ENCODE results near the gene HNRNPA3. TPM values are rescaled to one million over a fixed set of nuclear protein-coding genes. Genes with fewer than 3 reads are reported as not detected.
A peak's percentile ranks its signal among the peaks of the same experiment; 100 is the strongest.

HNRNPA3 gene
- total and polyA plus RNA-seq, 2 experiments from 2014 or later, result 15.0 to 51.0 TPM

DNA sequence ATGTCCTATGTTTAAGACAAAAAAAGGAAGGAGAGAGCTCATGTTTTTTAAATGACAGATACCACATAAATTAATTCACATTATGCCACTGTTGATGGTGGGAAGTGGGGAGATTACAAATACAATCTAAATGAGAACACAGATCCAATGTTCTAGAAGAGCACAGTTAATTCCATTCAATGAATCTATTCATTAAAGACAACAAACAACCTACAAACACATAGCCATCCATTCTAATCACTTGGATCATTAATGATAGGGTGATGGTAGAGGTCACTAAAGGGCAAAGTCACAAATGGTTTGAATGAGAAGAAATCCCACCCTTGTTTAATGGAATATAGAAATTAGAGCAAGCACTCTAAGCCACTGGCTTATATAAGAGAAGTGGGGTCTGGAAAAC is 21.7 kb downstream of the HNRNPA3 start:
- H3K27me3 ChIP-seq (replicated peaks; ENCODE audit: insufficient read depth), result no peaks in the 10 kb centered on the region
- H3K27ac ChIP-seq, result no peak overlapping the region
- peaks cover 16% of the 10 kb centered on the region; the same call in 1 of the 2 replicates for H4K20me1 ChIP-seq (ENCODE audit: insufficient read depth)

DNA sequence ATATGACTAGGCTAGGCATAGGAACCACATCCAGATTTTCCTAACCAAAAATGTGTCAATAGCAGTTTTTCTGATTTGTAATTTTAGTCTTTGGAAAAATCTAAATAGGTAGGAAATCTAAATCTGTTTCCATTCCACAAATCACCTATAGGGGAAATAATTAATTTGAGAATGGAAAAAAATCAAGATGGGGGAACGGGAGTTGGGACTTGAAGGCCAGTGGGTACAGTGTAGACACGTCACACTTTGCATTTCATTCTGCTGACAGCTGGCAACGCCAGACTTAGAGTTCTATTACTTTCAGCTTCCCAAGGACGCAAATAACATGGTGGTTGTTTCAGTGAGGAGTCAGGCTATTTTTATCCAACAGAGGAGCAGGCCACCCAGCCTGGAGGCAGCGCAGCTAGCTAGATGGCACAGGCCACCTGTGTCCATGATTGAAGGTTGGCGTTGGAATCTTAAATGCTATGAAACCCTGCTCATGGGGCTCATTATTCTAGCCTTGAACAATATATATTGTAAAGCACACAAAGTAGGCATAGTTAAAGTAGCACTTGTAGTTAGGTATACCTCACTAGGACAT is 23.4 kb downstream of the HNRNPA3 start:
- H3K9ac ChIP-seq, result no peak overlapping the region
- no peak overlapping the region for H3K4me3 ChIP-seq
- in situ Hi-C loops (cut with MboI), result no loop called here
- H3K79me2 ChIP-seq (ENCODE audit: insufficient read depth), result peaks cover 100% of the 10 kb centered on the region
- H3K4me1 ChIP-seq (ENCODE audit: insufficient read depth), result peaks cover 31% of the 10 kb centered on the region
- H3K4me2 ChIP-seq (ENCODE audit: unreplicated experiment), result no peak overlapping the region
- TF ChIP-seq EZH2 (IDR thresholded peaks at IDR 0.05; ENCODE audit: insufficient read depth, poor library complexity, severe bottlenecking) (no peak), EZH2phosphoT487 (IDR thresholded peaks at IDR 0.05; ENCODE audit: insufficient read depth, low read depth) (no peak)
- no peaks in the 10 kb centered on the region for H3K27me3 ChIP-seq (replicated peaks; ENCODE audit: insufficient read depth)
- H4K20me1 ChIP-seq (ENCODE audit: insufficient read depth), result peaks cover 16% of the 10 kb centered on the region; the same call in 1 of the 2 replicates
- DNase-seq, result no peak
- no peak overlapping the region for H2AFZ ChIP-seq
- H3F3A ChIP-seq (ENCODE audit: insufficient read depth), result peaks cover 73% of the 10 kb centered on the region
- H3K27ac ChIP-seq, result no peak overlapping the region
- H3K36me3 ChIP-seq (ENCODE audit: low read depth), result peaks cover 39% of the 10 kb centered on the region
- 86 to 88% methylated on average over 6 of the region's 6 CpGs for WGBS, 2 experiments (ENCODE audit: low coverage in 1 of 2, low lambda C conversion rate in 2 of 2, missing lambda C conversion rate in 2 of 2)
- H3K9me3 ChIP-seq (ENCODE audit: low read depth), result no peaks in the 10 kb centered on the region
- no peaks in the 10 kb centered on the region for H3K9me2 ChIP-seq (ENCODE audit: insufficient read depth)

More for the DNA sequence above, 21.7 kb downstream of the HNRNPA3 start:
- H3F3A ChIP-seq (ENCODE audit: insufficient read depth), result peaks cover 72% of the 10 kb centered on the region
- no peak for TF ChIP-seq EZH2phosphoT487 (IDR thresholded peaks at IDR 0.05; ENCODE audit: insufficient read depth, low read depth)
- TF ChIP-seq EZH2 (IDR thresholded peaks at IDR 0.05; ENCODE audit: insufficient read depth, poor library complexity, severe bottlenecking), result no peak
- no peak overlapping the region for H3K9ac ChIP-seq
- no peaks in the 10 kb centered on the region for H3K9me3 ChIP-seq (ENCODE audit: low read depth)
- H3K4me2 ChIP-seq (ENCODE audit: unreplicated experiment), result no peak overlapping the region
- peaks cover 14% of the 10 kb centered on the region for H3K4me1 ChIP-seq (ENCODE audit: insufficient read depth)
- in situ Hi-C loops (cut with MboI), result no loop called here
- no peaks in the 10 kb centered on the region for H3K9me2 ChIP-seq (ENCODE audit: insufficient read depth)
- H2AFZ ChIP-seq, result no peak overlapping the region
- peaks cover 56% of the 10 kb centered on the region for H3K36me3 ChIP-seq (ENCODE audit: low read depth)
- peaks cover 100% of the 10 kb centered on the region for H3K79me2 ChIP-seq (ENCODE audit: insufficient read depth)
- H3K4me3 ChIP-seq, result no peak overlapping the region
- no peak for DNase-seq

DNA sequence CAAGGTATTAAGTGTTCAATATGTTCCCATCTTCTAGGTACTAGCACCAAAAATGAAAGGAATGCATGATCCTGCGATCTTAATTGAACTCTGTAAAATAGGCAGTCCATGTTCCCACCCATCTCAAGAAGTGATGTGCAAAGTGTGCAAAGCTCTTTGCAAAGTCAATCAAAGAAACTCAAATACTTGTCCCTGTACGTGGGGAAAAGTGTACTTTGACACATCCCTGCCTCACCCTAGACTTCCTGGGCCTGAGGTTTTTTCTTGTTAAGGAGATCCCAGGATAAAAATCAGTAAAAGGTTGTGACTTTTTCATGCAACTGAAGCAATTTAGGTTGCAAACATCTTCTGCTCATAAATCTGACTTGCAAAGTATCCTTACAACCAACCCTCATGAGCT is 25.3 kb downstream of the HNRNPA3 start:
- Histone ChIP-seq H4K20me1 (ENCODE audit: insufficient read depth) (peaks cover 16% of the 10 kb centered on the region; the same call in 1 of the 2 replicates), H3K9me2 (ENCODE audit: insufficient read depth) (no peaks in the 10 kb centered on the region), H3K4me3 (no peak overlapping the region), H3K79me2 (ENCODE audit: insufficient read depth) (peaks cover 98% of the 10 kb centered on the region), H3K4me1 (ENCODE audit: insufficient read depth) (peaks cover 49% of the 10 kb centered on the region), H2AFZ (no peak overlapping the region), H3F3A (ENCODE audit: insufficient read depth) (peaks cover 79% of the 10 kb centered on the region), H3K27me3 (replicated peaks; ENCODE audit: insufficient read depth) (no peaks in the 10 kb centered on the region), H3K9me3 (ENCODE audit: low read depth) (no peaks in the 10 kb centered on the region), H3K27ac (peak overlapping the region; percentile 8; the same call in 1 of the 2 replicates), H3K36me3 (ENCODE audit: low read depth) (peaks cover 23% of the 10 kb centered on the region), H3K9ac (no peak overlapping the region), H3K4me2 (ENCODE audit: unreplicated experiment) (no peak overlapping the region)
- no peak for DNase-seq
- WGBS, 2 experiments (ENCODE audit: low coverage in 1 of 2, low lambda C conversion rate in 2 of 2, missing lambda C conversion rate in 2 of 2), result 55 to 61% methylated on average over 2 of the region's 2 CpGs
- no peak for TF ChIP-seq EZH2 (IDR thresholded peaks at IDR 0.05; ENCODE audit: insufficient read depth, poor library complexity, severe bottlenecking)
- no peak for TF ChIP-seq EZH2phosphoT487 (IDR thresholded peaks at IDR 0.05; ENCODE audit: insufficient read depth, low read depth)
- in situ Hi-C loops (cut with MboI), result no loop called here

DNA sequence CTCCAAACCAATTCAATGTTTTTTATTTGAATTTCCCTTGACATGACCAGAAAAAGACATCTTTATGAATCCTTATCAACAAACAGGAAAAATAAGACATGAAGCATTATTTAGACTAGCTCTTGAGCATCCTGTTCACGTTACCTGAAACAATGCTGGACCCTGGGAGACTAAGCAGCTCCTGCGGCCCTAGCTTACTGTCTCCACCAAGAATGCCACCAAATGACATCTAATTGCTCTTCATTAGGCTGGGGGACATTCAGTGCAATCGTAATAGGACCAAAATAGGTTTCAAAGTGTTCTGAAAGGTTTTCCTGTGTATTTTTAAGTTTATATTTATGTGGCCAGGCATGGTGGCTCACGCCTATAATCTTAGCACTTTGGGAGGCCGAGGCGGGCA is 26.5 kb downstream of the HNRNPA3 start:
- H3K9me2 ChIP-seq (ENCODE audit: insufficient read depth), result no peaks in the 10 kb centered on the region
- H3K4me3 ChIP-seq, result no peak overlapping the region
- H3F3A ChIP-seq (ENCODE audit: insufficient read depth), result peaks cover 81% of the 10 kb centered on the region
- peaks cover 59% of the 10 kb centered on the region for H3K4me1 ChIP-seq (ENCODE audit: insufficient read depth)
- 87 to 92% methylated on average over 6 of the region's 6 CpGs for WGBS, 2 experiments (ENCODE audit: low coverage in 1 of 2, low lambda C conversion rate in 2 of 2, missing lambda C conversion rate in 2 of 2)
- peak overlapping the region; percentile 98 for H3K27ac ChIP-seq
- H3K36me3 ChIP-seq (ENCODE audit: low read depth), result peaks cover 12% of the 10 kb centered on the region; the same call in 1 of the 2 replicates
- H3K4me2 ChIP-seq (ENCODE audit: unreplicated experiment), result peak overlapping the region; percentile 82
- H3K9me3 ChIP-seq (ENCODE audit: low read depth), result no peaks in the 10 kb centered on the region
- TF ChIP-seq EZH2phosphoT487 (IDR thresholded peaks at IDR 0.05; ENCODE audit: insufficient read depth, low read depth), result no peak
- no peak for TF ChIP-seq EZH2 (IDR thresholded peaks at IDR 0.05; ENCODE audit: insufficient read depth, poor library complexity, severe bottlenecking)
- in situ Hi-C loops (cut with MboI), result no loop called here
- H2AFZ ChIP-seq, result no peak overlapping the region
- H3K27me3 ChIP-seq (replicated peaks; ENCODE audit: insufficient read depth), result no peaks in the 10 kb centered on the region
- no peak for DNase-seq
- peaks cover 16% of the 10 kb centered on the region; the same call in 1 of the 2 replicates for H4K20me1 ChIP-seq (ENCODE audit: insufficient read depth)
- peaks cover 98% of the 10 kb centered on the region for H3K79me2 ChIP-seq (ENCODE audit: insufficient read depth)
- H3K9ac ChIP-seq, result peak overlapping the region; percentile 82

All from GM23248 (cell line).